ENCODE measurements around the gene TRAPPC8. TPM values are rescaled to one million over a fixed set of nuclear protein-coding genes. Genes with fewer than 3 reads are reported as not detected.

TRAPPC8 gene
- total RNA-seq, 4 donors from 2014 or later, result 36.5 to 49.4 (median 45.1) TPM

GRCh38 chr18:31835528-31836133 lies 107.3 kb downstream of the TRAPPC8 start:
- TF ChIP-seq, protein P1, sequence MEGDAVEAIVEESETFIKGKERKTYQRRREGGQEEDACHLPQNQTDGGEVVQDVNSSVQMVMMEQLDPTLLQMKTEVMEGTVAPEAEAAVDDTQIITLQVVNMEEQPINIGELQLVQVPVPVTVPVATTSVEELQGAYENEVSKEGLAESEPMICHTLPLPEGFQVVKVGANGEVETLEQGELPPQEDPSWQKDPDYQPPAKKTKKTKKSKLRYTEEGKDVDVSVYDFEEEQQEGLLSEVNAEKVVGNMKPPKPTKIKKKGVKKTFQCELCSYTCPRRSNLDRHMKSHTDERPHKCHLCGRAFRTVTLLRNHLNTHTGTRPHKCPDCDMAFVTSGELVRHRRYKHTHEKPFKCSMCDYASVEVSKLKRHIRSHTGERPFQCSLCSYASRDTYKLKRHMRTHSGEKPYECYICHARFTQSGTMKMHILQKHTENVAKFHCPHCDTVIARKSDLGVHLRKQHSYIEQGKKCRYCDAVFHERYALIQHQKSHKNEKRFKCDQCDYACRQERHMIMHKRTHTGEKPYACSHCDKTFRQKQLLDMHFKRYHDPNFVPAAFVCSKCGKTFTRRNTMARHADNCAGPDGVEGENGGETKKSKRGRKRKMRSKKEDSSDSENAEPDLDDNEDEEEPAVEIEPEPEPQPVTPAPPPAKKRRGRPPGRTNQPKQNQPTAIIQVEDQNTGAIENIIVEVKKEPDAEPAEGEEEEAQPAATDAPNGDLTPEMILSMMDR (IDR thresholded peaks at IDR 0.05; ENCODE audit: low read depth), result no peak

DNA sequence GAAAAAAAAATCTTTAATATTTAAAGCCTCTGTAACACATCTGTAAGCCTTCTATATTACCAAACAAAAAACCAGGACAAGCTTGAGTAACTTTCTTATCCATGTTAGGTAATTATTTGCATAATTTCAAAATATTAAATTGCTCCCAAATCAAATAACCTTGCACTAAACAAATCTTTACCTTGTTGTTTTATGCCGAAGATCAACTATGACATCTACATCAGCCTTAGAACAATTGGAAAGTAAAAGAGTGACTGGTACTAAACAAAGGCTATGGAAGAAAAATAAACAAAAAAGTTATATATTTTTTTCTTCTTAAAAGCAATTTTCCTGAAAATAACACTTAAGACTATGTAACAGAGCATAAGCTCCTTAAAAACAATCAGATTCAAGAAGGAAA lies 111.0 kb downstream of the TRAPPC8 start:
- TF ChIP-seq, protein P1 (IDR thresholded peaks at IDR 0.05; ENCODE audit: low read depth), result no peak

DNA sequence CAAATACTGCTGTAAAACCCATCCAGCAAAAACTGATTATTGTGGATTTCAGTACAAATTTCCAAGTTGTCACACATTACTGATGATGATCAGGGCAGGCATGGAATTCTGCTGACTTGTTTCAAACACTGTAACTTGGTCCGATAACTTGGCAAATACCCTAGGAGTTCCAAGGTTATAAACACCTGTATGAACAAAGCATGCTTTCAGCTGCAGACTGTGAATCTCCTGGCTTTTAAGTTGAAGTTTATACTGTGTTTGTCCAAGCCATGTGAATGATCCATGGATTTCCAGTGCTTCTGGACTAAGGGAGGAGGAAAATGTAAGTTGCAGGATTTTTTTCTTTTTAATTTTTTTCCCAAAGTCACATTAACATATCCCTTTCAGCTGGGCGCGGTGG lies 112.2 kb downstream of the TRAPPC8 start:
- TF ChIP-seq, protein P1 (IDR thresholded peaks at IDR 0.05; ENCODE audit: low read depth), result no peak

DNA sequence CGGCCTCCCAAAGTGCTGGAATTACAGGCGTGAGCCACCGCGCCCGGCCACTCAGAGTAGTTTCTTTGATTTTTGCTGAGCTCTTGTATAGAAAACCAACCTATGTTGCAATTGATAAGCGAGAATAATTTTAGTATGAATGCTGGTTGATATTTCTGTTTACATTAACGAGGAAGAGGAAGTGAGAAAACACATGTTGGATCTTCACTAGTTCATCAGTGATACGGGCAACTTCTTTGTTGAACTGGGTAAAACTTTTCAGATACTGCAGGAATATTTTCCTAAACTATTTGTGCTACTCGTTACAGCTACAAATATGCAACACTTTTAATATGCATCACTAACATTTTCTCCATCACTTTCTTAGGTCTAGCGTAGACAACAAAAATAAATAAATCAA lies 114.3 kb downstream of the TRAPPC8 start:
- TF ChIP-seq, protein P1 (IDR thresholded peaks at IDR 0.05; ENCODE audit: low read depth), result no peak

DNA sequence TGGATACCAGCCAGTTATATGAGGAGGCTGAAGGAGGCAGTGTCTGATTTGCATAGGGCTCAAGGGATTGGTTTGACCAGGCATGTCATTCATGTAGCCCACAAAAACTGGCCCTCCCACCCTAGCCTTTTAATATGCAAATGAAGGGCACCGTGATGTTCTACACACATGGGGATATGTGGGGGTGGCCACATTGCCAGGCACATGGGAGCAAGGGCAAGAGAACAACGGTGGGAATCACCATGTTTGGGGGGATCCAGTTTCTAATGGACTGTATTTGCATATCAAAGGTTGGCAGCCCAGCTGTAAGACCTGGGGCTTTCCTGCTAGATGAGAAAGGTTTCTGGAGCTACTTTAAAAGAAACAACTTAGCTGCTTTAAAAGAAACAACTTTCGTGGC lies 117.2 kb downstream of the TRAPPC8 start:
- TF ChIP-seq, protein P1 (IDR thresholded peaks at IDR 0.05; ENCODE audit: low read depth), result no peak

- TF ChIP-seq, protein P1 (IDR thresholded peaks at IDR 0.05; ENCODE audit: low read depth), result no peak
Observed at GRCh38 chr18:31821545-31822171, 121.3 kb downstream of the TRAPPC8 start.

DNA sequence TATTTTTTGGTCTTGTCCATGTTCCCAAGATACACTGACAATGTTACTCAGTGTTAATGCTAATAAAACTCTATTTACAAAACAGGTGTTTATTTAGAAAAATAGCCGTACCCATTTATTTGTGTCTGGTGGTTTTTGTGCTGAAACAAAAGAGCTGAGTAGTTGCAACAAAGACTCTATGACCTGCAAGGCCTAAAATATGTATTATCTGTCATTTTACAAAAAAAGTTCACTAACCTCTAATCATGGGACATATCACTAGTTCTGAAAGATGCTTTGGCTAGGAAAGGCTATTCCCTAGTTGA lies 123.1 kb downstream of the TRAPPC8 start:
- TF ChIP-seq, protein P1 (IDR thresholded peaks at IDR 0.05; ENCODE audit: low read depth), result no peak
